HG03442 (cell line): ENCODE measurements around the gene HEXD.
"Not testable (repeated sequence)": the region's sequence is repeated elsewhere in the genome, so short reads cannot be mapped to it uniquely, and the experiment has no call there.

ENCODE experiments used
- ATAC-seq: cut with Tn5 transposase; IDR thresholded peaks from one replicate; pipeline ENCODE4 v1.9.1; 2021; ENCODE audit warnings: mild to moderate bottlenecking, moderate library complexity; ENCODE audit not compliant: unreplicated experiment

Gene HEXD

DNA sequence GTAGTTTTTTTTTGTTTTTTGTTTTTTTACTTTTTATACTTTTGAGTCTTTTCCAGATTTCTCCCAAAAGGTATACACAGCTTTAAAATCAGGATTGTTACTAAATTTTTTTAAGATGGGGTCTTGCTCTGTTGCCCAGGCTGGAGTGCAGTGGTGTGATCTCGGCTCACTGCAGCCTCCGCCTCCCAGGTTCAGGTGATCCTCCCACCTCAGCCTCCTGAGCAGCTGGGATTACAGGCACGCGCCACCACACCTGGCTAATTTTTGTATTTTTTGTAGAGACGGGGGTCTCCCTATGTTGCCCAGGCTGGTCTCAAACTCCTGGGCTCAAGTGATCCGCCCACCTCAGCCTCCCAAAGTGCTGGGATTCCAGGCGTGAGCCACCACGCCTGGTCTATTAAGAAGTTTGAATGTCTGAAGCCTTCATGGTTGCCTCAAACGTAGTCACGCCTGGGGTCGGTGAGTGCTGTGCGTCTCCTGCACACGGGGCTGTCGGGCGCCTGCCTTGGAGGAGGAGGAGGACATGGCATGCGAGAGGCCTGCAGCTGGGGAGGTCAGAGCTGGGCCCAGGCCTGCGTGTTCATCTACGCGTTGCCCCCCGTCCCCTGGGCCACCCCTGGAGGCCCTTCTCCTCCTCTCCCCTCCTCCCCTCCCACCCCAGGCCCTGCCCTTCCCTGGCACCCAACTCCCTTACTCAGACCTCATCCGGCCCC, 35.8 kb upstream of the HEXD start:
- not testable (repeated sequence) for ATAC-seq

DNA sequence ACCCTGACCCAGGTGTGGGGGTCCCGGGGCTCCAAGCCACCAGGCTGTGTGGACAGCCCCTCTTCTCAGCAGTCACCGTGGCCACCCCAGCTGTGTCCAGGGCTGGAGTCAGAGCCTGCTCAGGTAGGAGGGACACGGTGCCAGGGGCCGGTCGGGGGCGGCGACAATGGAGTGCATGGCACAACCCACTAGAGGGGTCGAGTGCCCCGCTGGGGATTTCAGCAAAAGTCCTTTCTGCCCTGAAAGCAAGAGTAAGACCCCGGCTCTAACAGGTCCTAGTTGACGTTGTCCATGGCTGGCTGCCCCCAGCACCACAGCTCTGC, 35.3 kb upstream of the HEXD start:
- ATAC-seq = no peak

- no peak for ATAC-seq
Observed at GRCh38 chr17:82383411-82383810, 34.7 kb upstream of the HEXD start.

- no peak for ATAC-seq
Observed at GRCh38 chr17:82384051-82384729, 34.0 kb upstream of the HEXD start.

DNA sequence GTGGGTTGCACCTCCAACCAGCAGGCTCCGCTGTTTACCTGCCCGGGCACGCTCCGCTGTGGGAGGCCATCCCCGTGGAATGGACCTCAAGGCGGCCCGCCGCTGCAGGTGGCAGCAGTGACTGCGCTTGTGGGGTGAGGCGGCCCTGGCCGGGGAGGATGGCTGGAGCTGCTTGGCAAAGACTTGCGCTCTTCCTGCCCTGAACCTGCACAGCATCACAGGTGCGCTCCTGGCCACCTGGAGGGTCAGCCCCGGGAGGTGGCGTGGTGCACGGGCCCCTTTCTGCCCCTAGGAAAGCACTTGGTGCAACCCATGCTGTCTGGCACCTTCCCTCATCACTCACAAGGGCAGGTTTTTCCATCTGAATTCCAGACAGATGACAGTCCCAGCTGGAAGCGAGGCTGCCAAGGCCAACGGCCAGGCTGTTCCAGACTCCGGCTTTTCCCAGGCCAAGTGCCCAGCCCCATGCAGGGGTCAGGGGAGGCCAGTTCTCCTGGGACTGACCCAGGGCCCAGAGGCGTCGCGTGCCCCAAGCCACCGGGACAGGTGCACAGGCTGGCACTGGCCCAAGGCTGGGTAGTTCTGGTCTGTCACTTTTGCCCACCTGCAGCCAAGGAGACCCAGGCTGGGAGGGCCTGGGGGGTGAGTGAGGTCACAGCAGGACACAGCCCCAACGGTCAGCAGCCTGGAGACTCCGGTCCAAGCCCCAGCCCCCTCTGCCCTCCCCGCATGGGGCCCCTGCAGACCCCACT, 33.2 kb upstream of the HEXD start:
- ATAC-seq = no peak

DNA sequence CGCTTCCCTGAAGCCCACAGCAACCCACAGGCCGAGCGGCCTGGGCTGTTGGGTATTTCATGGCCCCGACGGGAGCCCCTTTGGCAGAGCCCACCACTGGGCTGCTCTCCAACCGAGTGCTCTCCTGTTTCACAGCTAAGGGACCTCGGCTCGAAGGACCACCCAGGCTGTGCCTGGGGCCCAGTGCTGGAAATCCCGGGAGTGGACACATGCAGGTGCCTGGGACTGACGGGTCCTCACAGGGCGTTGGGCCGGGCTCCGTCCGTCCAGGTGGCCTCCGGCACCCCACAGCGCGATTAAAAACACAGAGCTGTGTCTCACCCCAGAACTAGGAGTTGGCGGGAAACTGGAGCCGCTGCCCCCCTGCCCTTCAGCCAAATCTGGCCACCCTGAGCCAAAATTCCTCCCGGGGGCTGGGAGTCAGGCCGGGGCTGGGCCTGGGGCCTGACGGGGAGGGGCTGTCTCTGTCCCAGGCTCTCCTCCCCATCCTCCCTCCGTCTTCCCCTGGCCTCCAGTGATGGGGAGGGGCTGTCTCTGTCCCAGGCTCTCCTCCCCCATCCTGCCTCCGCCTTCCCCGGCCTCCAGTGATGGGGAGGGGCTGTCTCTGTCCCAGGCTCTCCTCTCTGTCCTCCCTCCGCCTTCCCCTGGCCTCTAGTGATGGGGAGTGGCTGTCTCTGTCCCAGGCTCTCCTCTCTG, 32.4 kb upstream of the HEXD start:
- no peak for ATAC-seq

GRCh38 chr17:82386255-82386831, 31.8 kb upstream of the HEXD start:
- no peak for ATAC-seq

GRCh38 chr17:82386881-82387704, 31.1 kb upstream of the HEXD start:
- ATAC-seq = no peak

DNA sequence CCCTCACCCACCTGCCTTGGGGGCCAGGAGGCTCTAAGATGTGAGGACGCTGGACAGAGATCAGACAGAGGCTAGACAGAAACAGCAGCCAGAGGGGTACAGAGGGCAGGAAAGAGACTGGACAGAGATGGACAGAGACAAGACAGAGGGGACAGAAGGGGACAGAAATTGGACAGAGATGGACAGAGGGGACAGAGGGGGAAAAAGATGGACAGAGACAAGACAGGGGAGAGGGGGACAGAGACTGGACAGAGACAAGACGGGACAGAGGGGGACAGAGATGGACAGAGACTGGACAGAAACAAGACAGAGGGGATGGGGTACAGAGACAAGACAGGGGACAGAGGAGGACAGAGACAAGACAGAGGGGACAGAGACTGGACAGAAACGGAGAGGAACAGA, 30.4 kb upstream of the HEXD start:
- no peak for ATAC-seq

DNA sequence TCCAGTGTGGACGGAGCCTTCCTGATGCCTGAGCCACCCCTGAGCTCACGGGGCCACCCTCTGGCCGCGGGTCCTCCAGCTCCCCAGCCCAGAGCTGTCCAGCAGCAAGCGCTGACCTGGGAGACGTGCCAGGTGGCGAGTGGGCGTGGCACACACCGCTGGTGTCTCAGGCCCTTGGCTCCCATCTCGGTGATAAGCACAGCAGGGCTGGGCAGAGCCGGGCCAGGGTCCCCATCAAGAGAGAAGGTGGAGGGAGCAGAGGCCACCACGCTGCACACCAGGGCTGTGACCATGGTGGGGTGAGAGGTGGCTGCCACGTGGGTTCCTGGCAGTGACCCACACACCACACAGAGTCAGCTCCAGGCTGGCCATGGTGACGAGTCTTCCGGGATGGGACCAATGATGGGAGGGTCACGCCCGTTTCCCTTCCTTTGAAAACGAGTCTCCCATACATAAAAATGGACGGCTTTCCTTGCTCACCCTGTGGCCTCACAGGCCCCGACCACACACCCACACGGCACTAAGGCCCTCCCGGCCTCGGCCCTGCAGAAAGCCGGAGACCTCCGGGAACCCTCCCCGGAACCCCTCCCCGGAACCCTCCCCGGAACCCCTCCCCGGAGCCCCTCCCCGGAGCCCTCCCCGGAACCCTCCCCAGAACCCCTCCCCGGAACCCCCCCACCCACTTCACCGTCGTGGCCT, 29.8 kb upstream of the HEXD start:
- ATAC-seq = no peak

DNA sequence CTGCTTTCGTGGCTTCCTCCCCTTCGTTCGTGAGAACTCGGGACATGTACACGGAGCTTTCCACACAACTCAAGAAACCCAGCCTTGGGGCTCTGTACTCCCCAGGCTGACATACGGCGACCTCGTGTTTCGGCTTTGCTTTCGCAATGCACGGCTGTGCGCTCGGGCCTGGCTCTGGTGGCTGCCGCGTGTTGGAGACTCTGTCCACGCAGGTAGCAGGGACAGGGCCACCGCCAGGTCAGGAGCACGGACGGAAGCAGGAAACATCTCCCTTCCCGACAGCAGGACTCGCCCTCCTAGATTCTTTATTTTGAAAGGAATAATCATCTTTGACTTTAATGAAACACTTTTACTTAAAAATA, 29.2 kb upstream of the HEXD start:
- ATAC-seq = no peak

DNA sequence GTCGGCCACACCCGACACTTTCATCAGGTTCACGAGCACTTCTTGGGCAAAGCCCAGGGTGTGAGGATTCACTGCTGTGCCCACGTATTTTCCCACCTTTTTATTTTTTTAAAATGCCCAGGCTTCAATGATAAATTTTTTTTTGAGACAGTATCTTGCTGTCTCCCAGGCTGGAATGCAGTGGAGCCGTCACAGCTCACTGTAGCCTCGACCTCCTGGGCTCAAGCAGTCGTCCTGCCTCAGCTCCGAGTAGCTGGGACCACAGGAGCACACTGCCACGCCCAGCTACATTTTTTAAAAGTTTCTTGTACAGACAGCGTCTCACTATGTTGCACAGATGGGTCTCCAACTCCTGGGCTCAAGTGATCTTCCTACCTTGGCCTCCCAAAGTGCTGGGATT, 28.8 kb upstream of the HEXD start:
- no peak for ATAC-seq

DNA sequence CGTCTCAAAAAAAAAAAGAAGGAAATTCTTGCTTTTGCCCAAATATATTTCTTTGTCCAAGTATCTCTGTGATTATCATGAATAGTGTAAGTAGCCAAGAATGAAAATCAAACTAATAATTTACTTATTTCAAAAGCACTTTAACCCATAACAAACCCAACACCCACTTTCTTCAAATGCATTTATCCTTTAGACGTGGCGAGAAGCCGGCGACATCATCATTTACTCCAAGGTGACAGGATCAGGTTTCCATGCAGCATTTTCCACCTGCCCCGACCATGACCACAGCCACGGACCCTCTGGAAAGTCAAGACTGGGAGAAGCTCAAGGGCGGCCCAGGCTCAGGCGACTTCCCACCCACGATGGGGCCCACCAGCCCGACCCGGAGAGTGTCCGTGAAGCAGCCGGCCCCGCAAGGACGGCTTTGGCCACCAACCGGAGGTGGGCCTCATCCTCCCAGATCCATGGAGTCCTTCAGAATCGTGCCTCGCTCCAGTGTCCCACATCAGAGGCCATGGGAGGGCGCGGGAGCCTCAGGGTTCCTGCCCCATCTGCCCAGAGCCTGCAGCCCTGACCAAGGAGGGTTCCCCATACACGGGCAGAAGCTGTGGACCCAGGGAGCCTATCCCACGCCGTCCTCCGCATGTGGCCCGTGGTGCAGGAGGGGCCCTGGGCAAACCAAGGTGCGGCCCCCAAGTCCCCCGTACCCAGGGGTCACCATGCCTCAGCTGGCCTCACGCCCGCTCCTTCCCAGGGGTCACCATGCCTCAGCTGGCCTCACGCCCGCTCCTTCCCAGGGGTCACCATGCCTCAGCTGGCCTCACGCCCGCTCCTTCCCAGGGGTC, 27.9 kb upstream of the HEXD start:
- no peak for ATAC-seq

DNA sequence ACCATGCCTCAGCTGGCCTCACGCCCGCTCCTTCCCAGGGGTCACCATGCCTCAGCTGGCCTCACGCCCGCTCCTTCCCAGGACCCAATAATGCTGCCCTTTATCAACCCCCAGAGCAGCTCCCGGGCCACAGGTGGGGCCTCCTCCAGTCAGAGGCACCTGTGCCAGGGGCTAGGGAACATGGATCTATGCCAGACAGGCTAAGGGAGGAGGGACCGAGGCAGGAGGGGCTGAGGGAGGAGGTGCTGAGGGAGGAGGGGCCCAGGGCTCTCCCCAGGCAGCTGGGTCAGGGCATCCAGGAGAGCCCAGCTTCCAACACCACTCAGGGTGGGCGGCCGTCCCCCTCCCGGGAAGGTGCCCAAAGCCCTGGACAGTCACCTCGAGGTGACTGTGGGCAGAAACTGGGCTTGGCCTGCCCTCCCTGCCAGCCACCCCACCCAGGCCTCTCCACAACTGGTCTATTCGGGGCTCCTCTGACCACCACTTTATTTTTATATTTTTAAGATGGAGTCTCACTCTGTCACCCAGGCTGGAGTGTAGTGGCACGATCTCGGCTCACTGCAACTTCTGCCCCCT, 27.2 kb upstream of the HEXD start:
- ATAC-seq = no peak

GRCh38 chr17:82391496-82392066, 26.6 kb upstream of the HEXD start:
- no peak for ATAC-seq

DNA sequence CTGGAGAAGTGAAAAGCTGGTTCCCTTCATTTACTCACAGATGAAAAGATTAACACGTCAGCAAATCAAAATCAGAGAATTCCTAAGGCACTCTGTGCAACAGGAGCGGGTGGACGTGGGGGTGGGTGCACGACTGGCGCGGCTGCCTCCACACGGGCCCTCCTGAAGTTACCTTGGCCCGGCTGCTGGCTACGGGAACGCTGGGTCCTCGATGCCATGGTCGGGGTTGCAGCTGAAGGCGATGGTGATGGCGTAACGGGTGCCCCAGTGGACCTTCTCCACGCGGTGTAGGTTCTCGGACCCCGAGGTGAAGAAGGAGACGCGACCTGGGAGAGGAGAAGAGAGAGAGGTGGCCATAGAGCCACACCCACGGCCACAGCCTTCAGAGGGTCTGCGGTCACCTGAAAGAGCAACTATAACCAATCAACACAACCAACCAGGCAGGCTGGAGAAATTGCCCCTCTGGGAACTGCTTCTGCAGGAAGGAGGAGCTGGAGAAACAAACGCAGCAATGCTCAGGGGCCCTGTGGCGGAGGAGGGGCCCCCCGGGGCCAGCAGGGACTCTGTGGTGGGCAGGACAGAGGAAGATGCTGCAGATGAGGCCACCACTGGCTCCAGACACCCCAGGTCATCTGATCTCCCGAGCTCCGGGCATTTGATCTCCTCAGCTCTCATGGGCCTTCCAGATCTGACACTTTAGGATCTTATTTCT, 25.8 kb upstream of the HEXD start:
- ATAC-seq = no peak

- ATAC-seq = no peak
Observed at GRCh38 chr17:82392941-82393340, 25.2 kb upstream of the HEXD start.

DNA sequence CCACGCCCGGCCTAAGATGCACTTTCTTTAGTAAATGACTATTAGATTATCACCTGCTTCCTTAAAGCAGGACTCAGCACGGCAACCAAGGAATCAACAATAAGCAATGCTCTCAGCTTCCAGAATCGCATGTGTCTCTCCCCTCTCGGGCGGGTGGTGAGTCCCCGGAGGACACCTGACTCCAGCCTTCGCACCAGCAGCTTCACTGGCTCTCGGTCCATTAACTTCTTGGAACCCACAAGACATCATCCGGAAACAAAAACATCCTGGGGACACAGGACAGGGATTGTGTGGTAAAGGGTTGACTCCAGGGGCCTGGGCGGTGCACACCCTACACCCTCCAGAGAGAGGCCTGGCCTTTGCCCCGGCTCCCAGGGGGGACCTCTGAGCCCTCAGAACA, 23.9 kb upstream of the HEXD start:
- no peak for ATAC-seq
